H9 (cell line): Measurements from ENCODE around the gene BOLA2B. TPM values are rescaled to one million over a fixed set of nuclear protein-coding genes. Genes with fewer than 3 reads are reported as not detected.

Experiments
- DNase-seq: peaks from one replicate; pipeline ENCODE4 v3.0.0-alpha.2; 2017
- H2AFZ ChIP-seq: one replicate; pipeline ENCODE4 v1.6.1; 2013; ENCODE audit warnings: mild to moderate bottlenecking, low read length, control low read depth, moderate library complexity
- H2AK5ac ChIP-seq: 2 replicates; pipeline ENCODE4 v1.6.1; 2013; ENCODE audit warnings: low read length, control low read depth, mixed read lengths; ENCODE audit not compliant: insufficient read length
- H2BK120ac ChIP-seq: one replicate; pipeline ENCODE4 v1.6.1; 2013; ENCODE audit warnings: low read depth, mild to moderate bottlenecking, low read length, control low read depth, inconsistent platforms; ENCODE audit not compliant: poor library complexity, severe bottlenecking
- H2BK12ac ChIP-seq: 2 replicates; pipeline ENCODE4 v1.6.1; 2013; ENCODE audit warnings: low read length, control low read depth, mixed read lengths, low read depth; ENCODE audit not compliant: insufficient read length
- H2BK15ac ChIP-seq: 2 replicates; pipeline ENCODE4 v1.6.1; 2013; ENCODE audit warnings: low read depth, low read length, control low read depth
- H2BK20ac ChIP-seq: one replicate; pipeline ENCODE4 v1.6.1; 2013; ENCODE audit warnings: low read depth, mild to moderate bottlenecking, low read length, control low read depth, inconsistent platforms; ENCODE audit not compliant: poor library complexity, severe bottlenecking
- H2BK5ac ChIP-seq: 2 replicates; pipeline ENCODE4 v1.6.1; 2013; ENCODE audit warnings: low read length, control low read depth, mixed read lengths; ENCODE audit not compliant: insufficient read length
- H3K14ac ChIP-seq: 2 replicates; pipeline ENCODE4 v1.6.1; 2013; ENCODE audit warnings: low read length, control low read depth; ENCODE audit not compliant: insufficient read depth
- H3K18ac ChIP-seq: 2 replicates; pipeline ENCODE4 v1.6.1; 2013; ENCODE audit warnings: low read depth, mild to moderate bottlenecking, mixed read lengths, low read length, control low read depth; ENCODE audit not compliant: insufficient read length
- H3K23ac ChIP-seq: 2 replicates; pipeline ENCODE4 v1.6.1; 2013; ENCODE audit warnings: low read length, control low read depth, mixed read lengths, low read depth; ENCODE audit not compliant: insufficient read length
- H3K23me2 ChIP-seq: 2 replicates; pipeline ENCODE4 v1.6.1; 2013; ENCODE audit warnings: low read depth, mild to moderate bottlenecking, mixed read lengths, low read length, control low read depth; ENCODE audit not compliant: insufficient read length, poor library complexity, severe bottlenecking
- H3K27ac ChIP-seq: 2 replicates; pipeline ENCODE4 v1.5.1; 2013; ENCODE audit warnings: low read length, control low read depth, mixed read lengths, low read depth; ENCODE audit not compliant: insufficient read length
- H3K27me3 ChIP-seq: 2 replicates; pipeline ENCODE4 v1.6.1; 2013; ENCODE audit warnings: low read length, control low read depth, inconsistent platforms; ENCODE audit not compliant: insufficient read depth
- H3K4ac ChIP-seq: 2 replicates; pipeline ENCODE4 v1.6.1; 2013; ENCODE audit warnings: low read depth, mild to moderate bottlenecking, control low read depth, inconsistent platforms, low read length, moderate library complexity
- H3K4me1 ChIP-seq: 2 replicates; pipeline ENCODE4 v1.6.1; 2013; ENCODE audit warnings: low read length, control low read depth, inconsistent platforms; ENCODE audit not compliant: insufficient read depth
- H3K4me2 ChIP-seq: 2 replicates; pipeline ENCODE4 v1.6.1; 2013; ENCODE audit warnings: low read length, control low read depth, mixed read lengths; ENCODE audit not compliant: insufficient read length, insufficient read depth
- H3K56ac ChIP-seq: 2 replicates; pipeline ENCODE4 v1.6.1; 2013; ENCODE audit warnings: low read depth, mild to moderate bottlenecking, mixed read lengths, low read length, control low read depth; ENCODE audit not compliant: insufficient read length
- H3K79me1 ChIP-seq: 2 replicates; pipeline ENCODE4 v1.6.1; 2013; ENCODE audit warnings: low read depth, mild to moderate bottlenecking, moderate library complexity, low read length, control low read depth, inconsistent platforms; ENCODE audit not compliant: insufficient read depth, poor library complexity, severe bottlenecking
- H3K79me2 ChIP-seq: 2 replicates; pipeline ENCODE4 v1.6.1; 2013; ENCODE audit warnings: low read length, control low read depth, inconsistent platforms; ENCODE audit not compliant: insufficient read depth
- H3K9ac ChIP-seq: 2 replicates; pipeline ENCODE4 v1.6.1; 2013; ENCODE audit warnings: low read length, control low read depth, mixed read lengths; ENCODE audit not compliant: insufficient read length; ENCODE audit errors: extremely low read depth
- H3K9me3 ChIP-seq: one replicate; pipeline ENCODE4 v1.6.1; 2013; ENCODE audit warnings: low read depth, low read length, inconsistent platforms; ENCODE audit not compliant: control insufficient read depth
- H3T11ph ChIP-seq: one replicate; pipeline ENCODE4 v1.6.1; 2013; ENCODE audit warnings: mild to moderate bottlenecking, low read length, control low read depth, inconsistent platforms
- H4K20me1 ChIP-seq: one replicate; pipeline ENCODE4 v1.6.1; 2013; ENCODE audit not compliant: control insufficient read depth, insufficient read length, insufficient read depth
- H4K5ac ChIP-seq: 2 replicates; pipeline ENCODE4 v1.6.1; 2013; ENCODE audit warnings: low read depth, mild to moderate bottlenecking, mixed read lengths, low read length, control low read depth; ENCODE audit not compliant: insufficient read length
- H4K8ac ChIP-seq: replicated peaks from 2 replicates; pipeline ENCODE4 v1.6.1; 2013; ENCODE audit warnings: low read length, control low read depth, mixed read lengths, low read depth; ENCODE audit not compliant: insufficient read length
- H4K91ac ChIP-seq: 2 replicates; pipeline ENCODE4 v1.6.1; 2013; ENCODE audit warnings: low read depth, mild to moderate bottlenecking, moderate library complexity, mixed read lengths, low read length, control low read depth; ENCODE audit not compliant: insufficient read length
- H3K27ac Mint-ChIP-seq, 3 experiments: 2 replicates in 2 of 3; 3 replicates in 1 of 3; pipeline ENCODE4 v1.8.0; 2020 to 2021; ENCODE audit warnings: mixed read lengths in 3 of 3, mild to moderate bottlenecking in 1 of 3, moderate library complexity in 1 of 3
- H3K27me3 Mint-ChIP-seq: 2 replicates; pipeline ENCODE4 v1.8.0; 2021; ENCODE audit warnings: low read depth, mild to moderate bottlenecking, moderate library complexity, mixed read lengths
- H3K36me3 Mint-ChIP-seq, 3 experiments: 2 replicates in 2 of 3; 3 replicates in 1 of 3; pipeline ENCODE4 v1.8.0; 2020 to 2021; ENCODE audit warnings: low read depth in 3 of 3, mixed read lengths in 3 of 3; ENCODE audit not compliant: insufficient read depth in 1 of 3
- H3K4me1 Mint-ChIP-seq, 2 experiments: 2 replicates each; pipeline ENCODE4 v1.8.0; 2020; ENCODE audit warnings: mixed read lengths in 2 of 2
- H3K4me3 Mint-ChIP-seq, 2 experiments: 2 replicates in 1 of 2; 3 replicates in 1 of 2; pipeline ENCODE4 v1.8.0; 2020 to 2021; ENCODE audit warnings: mild to moderate bottlenecking in 2 of 2, mixed read lengths in 2 of 2, moderate library complexity in 1 of 2
- H3K9me3 Mint-ChIP-seq, 2 experiments: 2 replicates in 1 of 2; 3 replicates in 1 of 2; pipeline ENCODE4 v1.8.0; 2020; ENCODE audit warnings: mild to moderate bottlenecking in 2 of 2, mixed read lengths in 2 of 2, moderate library complexity in 1 of 2
- CTCF ChIP-seq: fragments of 200-600 bp; sonication (generic); conservative IDR thresholded peaks from 3 replicates; pipeline ENCODE4 v1.8.0; 2021; ENCODE audit warnings: antibody characterized with exemption, mild to moderate bottlenecking
- WGBS: extraction: QIAGEN DNeasy Blood & Tissue Kit; methylation state at CpG from one replicate; pipeline ENCODE4 v1.1.7; 2013; ENCODE audit warnings: missing lambda C conversion rate, low lambda C conversion rate, mixed read lengths; ENCODE audit not compliant: insufficient read length; ENCODE audit errors: extremely low coverage; 5-methylcytosine and 5-hydroxymethylcytosine counted together
- total RNA-seq: library from RNA; stranded (reverse); gene quantifications from 2 replicates; pipeline ENCODE4 v1.2.1, GENCODE V29; 2021

The BOLA2B gene
- total RNA-seq, 1 experiment from 2014 or later, result 218 TPM

- Histone ChIP-seq H2AK5ac (no peak overlapping the region), H2BK12ac (no peak overlapping the region), H3K4me2 (peak overlapping the region; percentile 65), H3K4me1 (no peaks in the 10 kb centered on the region), H4K91ac (no peak overlapping the region), H3K27me3 (peaks cover 4% of the 10 kb centered on the region; the same call in 1 of the 2 replicates), H3K9me3 (no peaks in the 10 kb centered on the region), H4K5ac (no peak overlapping the region), H3K14ac (no peak overlapping the region), H3K56ac (no peak overlapping the region), H2AFZ (no peak overlapping the region), H3T11ph (no peak overlapping the region), H4K8ac (no peak overlapping the region), H2BK15ac (no peak overlapping the region), H2BK120ac (no peak overlapping the region), H3K79me1 (no peaks in the 10 kb centered on the region), H3K18ac (no peak overlapping the region), H4K20me1 (peaks cover 4% of the 10 kb centered on the region), H3K4ac (no peak overlapping the region), H3K23ac (no peak overlapping the region), H3K9ac (no peak overlapping the region), H3K27ac (no peak overlapping the region), H2BK20ac (no peak overlapping the region), H2BK5ac (no peak overlapping the region), H3K79me2 (no peaks in the 10 kb centered on the region), H3K23me2 (peaks cover 4% of the 10 kb centered on the region)
- Mint-ChIP-seq H3K9me3 (no peaks in the 10 kb centered on the region), H3K27me3 (peaks cover 45% of the 10 kb centered on the region), H3K36me3 (peaks cover 0 to 1% (median 0%) of the 10 kb centered on the region in 3 experiments; a peak in 2 of 7 replicates), H3K4me3 (peak overlapping the region; percentile 40 to 74), H3K27ac (no peak overlapping the region), H3K4me1 (peaks cover 4 to 17% of the 10 kb centered on the region in 2 experiments)
- no peak for DNase-seq
- TF ChIP-seq CTCF, result no peak
- WGBS, result no CpG with 5 or more reads among the region's 24 CpGs
Observed at GRCh38 chr16:30184096-30184890, 9.2 kb downstream of the BOLA2B start.
